GM18520 (cell line): ENCODE results near the gene OIT3.

Experiments
- ATAC-seq: cut with Tn5 transposase; IDR thresholded peaks from one replicate; pipeline ENCODE4 v1.9.1; 2021; ENCODE audit not compliant: unreplicated experiment

OIT3 gene

DNA sequence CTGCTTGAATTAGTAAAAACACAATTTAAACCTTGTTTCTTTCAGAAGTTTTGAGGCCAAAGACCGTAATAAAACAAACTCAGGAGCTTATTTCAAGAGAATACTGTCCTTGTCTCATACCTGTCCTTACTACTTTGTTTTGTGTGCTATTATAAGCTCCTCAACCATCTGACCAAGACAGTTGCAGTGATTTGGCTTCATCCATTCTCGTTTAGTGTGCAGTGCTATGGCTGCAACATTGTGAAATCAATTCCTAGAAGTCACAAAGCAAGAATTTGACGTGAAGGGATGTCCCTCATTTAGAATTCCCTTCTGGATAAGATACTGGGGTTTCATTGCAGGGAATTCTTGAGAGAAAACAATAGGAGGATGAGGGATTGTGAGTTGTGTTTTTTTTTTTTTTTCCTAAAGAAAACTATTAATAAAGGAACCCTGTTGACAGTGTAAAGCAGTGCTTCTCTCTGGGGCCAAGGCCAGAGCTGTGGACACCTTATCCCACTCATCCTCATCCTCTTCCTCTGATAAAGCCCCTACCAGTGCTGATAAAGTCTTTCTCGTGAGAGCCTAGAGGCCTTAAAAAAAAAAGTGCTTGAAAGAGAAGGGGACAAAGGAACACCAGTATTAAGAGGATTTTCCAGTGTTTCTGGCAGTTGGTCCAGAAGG, at the start of gene OIT3:
OIT3 (plus strand) TSS at position 604 of the 663 bp plus-strand sequence. CDS start 60 bp downstream, outside the sequence.
- no peak for ATAC-seq

DNA sequence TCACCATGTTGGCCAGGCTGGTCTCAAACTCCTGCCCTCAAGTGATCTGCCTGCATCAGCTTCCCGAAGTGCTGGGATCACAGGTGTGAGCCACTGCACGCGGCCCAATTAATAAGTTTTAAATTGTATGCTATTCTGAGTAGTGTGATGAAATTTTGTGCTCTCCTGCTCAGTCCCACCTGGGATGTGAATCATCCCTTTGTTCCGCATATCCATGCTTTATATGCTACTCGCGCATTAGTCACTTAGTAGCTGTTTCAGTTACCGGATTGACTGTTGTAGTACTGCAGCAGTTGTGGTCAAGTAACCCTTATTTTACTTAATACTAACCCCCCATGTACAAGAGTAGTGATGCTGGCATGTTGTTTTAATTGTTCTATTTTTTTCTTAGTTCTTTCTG, 47.3 kb upstream of the OIT3 start:
- ATAC-seq, result no peak

DNA sequence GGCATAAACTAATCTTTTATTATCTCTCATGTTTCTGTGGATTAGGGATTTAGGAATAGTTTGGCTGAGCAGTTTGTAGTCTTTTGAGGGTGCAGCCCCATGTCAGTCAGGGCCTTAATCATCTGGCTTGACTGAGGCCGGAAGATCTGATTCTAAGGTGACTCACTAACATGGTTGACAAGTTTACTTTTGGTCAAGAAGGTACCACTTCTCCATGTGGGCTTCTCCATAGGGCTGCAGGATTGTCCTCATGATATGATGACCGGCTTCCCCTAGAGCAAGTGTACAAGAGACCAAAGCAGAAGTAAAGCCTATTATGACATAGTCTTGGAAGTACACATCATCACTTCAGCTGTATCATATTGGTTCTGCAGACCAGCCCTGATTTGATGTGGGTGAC, 45.9 kb upstream of the OIT3 start:
- no peak for ATAC-seq

DNA sequence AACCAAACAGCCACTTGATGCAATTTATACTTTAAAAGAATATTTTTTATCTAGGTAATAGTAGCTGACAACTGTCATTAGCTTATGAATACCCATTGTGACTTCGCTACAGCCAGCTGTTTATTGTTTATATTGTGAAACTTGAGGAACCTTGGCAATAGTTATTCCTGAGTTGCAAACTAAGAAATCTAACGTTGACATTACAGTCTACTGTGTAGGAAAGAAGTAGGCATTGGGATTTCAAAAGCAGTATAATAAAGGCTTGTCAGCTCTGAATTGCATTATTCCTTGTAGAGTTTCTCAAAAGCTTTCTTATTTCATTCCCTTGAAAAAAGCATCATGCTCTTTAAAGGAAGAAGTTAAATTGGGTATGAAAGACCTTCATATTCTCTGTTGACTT, 42.7 kb upstream of the OIT3 start:
- no peak for ATAC-seq

DNA sequence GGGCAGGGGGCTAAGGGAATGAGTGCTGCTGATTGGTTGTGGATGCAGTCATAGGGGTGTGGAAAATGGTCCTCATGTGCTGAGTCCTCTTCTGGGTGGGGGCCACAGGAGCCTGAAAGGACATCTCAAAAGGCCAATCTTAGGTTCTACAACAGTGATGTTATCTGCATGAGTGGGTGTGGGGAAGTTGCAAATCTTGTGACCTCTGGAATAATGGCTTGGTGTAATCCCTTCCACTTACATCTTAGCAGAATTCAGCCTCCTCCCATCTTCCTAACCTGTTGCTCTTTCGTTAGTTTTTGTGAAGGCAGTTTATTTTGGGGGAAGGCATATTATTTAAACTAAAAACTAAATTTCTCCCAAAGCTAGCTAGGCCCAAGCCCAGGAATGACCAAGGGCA, 42.0 kb upstream of the OIT3 start:
- ATAC-seq, result no peak

DNA sequence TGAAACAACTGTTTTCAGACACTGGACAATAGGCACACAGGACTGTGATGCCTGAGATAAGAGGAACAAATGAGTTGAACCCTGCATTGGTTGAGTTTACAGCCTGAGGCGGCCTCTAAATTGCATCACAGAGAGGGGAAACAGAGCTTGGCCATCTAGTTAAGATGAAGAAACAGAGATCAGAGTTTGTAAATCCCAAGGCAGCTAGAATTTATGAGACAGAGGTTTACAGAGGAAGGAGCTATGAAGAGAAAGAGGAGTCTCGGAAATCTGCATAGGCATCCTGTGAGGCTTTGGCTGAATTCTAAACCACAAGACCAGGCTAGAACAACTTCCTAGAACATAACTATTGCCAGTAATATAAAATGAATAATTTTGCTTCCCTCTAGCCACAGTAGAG, 41.0 kb upstream of the OIT3 start:
- no peak for ATAC-seq

DNA sequence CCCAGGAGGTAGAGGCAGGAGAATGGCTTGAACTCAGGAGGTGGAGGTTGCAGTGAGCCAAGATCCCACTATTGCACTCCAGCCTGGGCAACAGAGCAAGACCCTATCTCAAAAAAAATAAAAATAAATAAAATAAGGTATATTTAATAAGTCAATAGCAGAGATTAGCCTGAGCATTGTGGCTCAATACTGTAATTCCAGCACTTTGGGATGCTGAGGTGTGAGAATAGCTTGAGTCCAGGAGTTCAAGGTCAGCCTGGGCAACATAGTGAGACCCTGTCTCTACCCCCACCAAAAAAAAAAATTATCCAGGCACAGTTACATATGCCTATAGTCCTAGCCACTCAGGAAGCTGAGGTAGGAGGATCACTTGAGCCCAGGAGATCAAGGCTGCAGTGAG, 38.4 kb upstream of the OIT3 start:
- no peak for ATAC-seq

DNA sequence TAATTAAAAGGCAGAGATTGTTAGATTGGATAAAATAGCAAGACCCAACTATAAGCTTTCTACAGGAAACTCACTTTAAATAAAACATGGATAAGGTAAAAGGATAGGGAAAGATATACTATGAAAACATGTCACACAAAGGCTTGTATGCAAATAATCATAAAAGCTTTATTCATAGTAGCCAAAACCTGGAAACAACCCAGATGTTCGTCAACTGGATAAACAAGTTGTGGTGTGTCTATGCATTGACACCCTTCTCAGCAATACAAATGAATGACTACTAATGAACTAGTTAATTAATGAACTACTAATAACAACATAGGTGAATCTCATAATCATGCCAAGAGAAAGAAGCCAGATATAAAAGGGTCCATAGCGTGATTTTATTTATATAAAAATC, 37.7 kb upstream of the OIT3 start:
- no peak for ATAC-seq

DNA sequence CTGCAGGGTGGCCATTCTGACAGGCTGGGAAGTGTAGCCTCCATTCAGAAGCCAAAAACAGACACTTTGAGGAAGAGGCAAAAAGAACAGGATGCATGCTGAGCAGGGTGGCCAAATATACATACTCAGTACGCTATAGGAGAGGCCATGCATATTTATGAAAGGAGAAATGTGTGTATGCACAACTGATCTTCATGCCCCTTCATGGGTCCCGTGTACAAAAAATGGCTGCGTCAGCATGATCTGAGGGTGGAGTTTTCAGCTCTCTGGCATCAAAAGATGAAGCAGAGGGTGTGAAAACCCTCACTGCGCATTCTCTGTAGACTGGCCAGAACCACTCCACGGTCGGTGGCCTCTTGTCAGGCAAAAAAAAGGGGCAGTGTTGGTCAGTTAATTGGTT, 35.5 kb upstream of the OIT3 start:
- no peak for ATAC-seq

DNA sequence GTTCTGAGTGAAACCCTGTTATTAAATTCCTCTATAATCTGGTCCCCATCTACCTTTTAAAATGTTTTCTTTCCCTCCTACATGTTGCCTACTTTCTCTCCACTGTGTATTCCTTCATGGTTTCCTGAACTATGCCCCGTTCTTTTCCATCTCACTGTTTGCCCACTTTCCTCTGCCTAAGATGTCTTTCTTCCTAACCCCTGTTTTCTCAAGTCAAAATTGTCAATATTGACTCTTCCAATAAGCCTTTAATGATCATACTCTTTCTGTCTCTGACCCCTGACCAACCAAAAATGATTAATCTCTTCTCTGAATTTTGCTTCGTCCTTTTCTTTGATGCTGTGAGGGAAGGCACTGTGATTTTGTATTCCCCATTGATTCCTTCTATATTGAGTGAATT, 30.6 kb upstream of the OIT3 start:
- no peak for ATAC-seq

DNA sequence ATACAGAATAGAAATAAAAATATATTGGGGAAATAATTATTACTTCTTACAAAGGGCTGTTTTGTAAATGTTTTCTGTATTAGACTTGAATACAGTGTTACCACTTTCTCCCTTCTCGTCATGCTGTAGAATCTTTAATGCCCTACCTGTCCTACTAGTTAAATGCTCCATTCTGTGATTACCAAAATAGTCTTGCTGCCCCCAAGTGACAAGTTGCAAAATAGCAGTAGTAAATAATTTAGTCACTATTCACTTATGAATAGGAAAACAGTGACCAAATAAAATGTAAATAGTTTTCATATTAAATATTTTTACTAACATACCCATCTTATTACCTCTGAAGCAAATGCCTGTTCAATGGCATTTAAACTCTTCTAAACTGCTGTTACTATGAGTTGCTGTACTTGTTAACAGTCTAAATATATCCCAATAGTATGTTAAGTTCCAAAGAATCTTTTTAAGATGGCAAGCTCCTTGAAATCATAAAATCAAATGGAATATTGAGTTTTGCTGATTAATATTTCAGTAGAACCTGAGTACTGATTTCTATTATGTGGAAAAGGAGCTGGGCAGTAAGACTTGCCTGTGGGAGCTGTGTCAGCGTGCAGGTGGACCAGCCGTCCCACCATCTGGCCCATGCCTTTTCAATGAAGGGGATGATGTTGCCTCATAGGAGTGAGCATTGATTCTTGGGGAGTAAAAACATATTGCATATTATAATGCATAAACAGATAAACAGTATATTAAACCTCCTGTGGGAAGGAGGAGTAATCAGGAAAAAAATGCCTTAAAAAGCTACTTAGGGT, 18.1 kb upstream of the OIT3 start:
- ATAC-seq, result no peak

DNA sequence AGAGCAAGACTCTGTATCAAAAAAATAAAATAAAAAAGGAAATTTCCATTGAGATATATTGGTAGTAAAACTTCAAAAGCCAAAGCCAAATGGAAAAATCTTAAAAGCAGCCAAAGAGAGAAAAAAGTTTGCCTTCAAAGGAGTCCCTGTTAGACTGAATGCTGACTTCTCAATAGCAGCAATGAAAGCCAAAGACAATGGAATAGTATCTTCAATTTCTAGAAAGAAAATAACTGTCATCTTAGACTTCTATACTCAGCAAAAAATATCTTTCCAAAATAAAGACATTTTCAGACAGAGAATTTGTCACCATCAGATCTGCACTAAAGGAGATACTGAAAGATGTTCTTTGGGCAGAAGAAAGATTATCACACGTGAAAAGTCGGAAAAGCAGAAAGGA, 14.3 kb upstream of the OIT3 start:
- no peak for ATAC-seq

DNA sequence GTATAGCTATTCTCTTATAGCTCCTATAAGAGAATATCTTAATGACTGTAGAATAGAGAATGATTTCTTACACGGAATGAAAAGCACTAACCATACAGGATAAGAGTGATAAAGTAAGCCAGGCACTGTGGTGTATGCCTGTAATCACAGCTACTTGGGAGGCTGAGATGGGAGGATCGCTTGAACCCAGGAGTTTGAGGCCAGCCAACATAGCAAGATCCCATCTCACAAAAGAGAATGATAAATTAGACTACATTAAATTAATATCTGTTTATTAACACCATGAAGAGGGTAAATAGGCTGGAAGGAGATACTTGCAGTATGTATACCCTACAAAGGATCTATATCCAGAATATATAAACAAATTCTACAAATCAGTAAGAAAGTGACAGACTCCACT, 12.2 kb upstream of the OIT3 start:
- ATAC-seq, result no peak

DNA sequence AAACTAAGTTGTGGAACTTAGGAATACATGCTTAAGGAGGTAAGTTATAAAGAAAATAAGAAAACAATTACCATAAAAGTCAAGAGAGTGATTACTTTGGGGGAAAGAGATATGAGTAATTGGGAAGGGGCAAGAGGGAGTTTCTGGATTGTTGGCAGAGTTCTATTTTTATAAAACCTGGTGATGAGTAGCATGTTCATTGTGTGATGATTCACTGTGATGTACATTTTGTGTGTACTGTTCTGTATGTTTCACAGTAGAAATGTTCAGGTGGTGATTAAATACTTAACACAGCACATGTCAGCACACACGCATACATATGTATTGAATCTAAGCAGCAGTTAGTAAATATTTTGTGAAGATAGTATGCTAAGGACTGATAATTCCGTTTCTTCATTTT, 9.7 kb upstream of the OIT3 start:
- ATAC-seq, result no peak

DNA sequence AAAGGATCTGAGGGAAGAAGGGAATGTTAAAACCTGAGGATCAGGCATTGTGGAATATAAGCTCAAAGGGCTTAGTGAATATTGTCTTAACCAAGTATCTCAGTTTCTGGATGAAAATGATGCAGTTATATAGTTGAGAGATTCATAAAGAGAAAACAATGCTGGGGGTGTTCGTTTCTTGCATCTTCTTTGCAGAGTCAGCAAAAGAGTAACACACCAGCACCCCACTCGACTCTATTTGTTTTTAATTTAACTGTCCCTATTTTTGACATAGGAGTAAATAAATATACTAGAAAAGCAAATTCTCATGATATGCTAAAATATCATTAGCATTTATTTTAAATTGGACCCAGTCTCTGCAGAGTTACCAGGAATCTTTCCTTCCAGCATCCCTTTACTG, 7.6 kb upstream of the OIT3 start:
- no peak for ATAC-seq

DNA sequence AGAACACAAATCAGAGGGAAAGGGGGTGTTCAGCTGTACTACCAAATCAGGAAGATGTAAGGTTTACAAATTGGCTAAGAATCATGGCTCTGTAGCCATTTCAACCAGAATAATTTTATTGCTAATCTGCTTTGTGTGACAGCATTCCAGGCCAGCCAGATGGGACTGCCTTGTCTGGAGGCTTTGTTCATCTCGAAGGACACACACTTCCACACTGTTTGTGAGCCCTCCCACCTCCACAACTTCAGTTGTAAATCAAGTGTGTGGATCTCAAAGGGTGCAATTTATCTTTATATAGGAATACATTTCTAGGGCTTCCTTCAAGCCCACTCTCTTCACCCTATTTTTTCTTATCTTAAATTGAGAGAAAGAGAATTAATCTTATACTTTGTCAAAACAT, 6.9 kb upstream of the OIT3 start:
- ATAC-seq, result no peak

DNA sequence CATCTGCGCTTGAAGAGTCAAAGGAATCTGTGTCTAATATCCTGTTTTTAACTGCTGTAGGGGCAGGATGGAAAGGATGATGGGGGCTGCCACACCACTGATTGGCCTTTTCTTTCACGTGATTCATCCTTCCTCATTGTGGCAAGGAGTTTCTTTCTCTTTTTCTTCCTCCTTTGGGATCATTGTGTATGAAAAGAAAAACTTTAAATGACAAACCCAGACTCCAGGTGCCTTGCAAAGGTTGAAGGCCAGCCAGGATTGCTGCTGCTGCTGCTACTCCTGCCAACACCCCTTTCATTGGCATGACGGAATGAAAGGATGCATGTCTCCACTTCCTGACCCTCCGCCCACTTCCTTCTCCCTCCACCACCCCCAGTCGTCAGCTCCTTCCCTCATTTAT, 6.5 kb upstream of the OIT3 start:
- ATAC-seq, result no peak

DNA sequence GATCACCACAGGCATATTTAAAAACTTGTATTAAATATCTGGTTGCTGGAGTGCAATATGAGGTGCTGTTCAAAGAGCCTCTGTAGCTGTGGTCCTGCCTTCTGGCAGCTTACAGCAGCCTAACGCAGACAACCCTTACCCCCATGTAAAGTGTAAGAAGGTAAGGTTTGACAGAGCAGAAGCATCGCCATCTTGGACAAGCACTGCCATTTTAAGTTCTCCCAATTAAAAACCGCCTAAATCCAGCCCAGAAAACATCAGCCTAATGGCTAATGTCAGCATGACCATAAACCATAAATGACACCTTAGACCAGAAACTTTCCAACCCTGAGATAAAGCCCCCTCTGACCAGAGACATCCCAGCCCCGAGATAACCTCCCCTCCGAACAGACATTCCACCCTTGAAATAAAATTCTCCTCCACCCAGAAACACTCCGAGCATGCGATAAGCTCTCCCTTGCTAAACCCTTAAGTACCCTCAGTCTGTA, 5.3 kb upstream of the OIT3 start:
- ATAC-seq, result no peak

DNA sequence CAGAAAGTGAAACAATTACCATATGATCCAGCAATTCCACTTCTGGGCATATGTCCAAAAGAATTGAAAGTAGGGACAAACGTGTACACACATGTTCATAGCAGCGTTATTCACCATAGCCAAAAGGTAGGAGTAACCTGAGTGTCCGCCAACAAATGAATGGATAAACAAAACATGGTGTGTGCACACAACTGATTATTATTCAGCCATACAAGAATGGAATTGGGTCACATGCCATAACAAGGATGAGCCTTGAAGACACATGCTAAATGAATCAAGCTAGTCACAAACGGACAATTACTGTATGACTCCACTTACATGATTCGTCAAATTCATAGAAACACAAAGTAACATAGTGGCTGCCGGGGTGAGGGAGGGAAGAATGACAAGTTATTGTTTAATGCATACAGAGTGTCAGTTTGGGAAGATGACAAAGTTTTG, 4.1 kb upstream of the OIT3 start:
- ATAC-seq, result no peak

DNA sequence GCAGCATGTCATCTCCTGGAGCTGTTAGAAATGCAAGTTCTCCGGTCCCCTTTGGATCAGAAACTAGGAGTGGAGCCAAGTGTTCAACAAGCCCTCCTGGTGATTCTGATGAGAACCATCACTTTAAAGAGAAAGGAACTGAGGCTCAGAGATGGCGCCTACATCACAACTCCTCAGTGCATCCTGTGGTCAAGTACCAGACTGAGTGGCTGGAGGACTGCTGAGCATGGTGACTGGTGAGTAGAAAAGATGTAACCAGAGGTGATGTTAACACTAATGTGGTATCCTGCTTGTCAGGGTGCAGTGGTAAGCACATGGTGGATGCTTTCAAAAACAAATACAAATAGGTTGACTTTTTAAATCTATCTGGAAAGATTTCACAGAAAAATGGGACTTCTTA, 3.5 kb upstream of the OIT3 start:
- ATAC-seq, result no peak

DNA sequence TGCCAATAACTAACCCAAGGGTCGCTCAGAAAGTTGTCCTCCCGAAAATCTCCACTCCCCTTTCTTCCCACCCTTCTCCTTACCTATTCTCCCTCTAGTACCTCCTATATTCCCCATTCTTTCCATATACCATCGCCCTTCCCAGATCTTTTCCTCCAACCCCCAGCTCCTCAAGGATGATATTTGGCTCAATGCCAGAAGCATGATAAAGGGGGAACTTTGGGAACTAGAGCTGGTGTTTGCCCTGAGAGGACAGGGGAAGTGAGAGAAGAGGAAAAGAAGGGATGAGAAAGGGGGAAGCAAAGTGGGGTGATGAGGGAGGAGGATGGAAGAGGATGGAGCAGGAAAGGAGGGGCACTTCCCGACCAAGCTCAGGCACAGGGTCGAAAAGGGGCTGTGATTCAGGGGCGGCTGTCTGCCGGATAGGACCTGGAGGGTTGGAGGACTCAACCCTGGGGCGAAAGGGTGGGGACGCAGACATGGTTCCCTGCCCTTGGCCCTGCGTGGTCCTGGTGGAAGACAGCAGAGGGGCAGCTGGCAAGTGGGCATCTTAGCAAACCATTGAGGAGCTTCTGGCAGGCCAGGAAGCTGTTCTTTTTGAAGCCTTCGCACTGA, 1.8 kb downstream of the OIT3 start:
- no peak for ATAC-seq

DNA sequence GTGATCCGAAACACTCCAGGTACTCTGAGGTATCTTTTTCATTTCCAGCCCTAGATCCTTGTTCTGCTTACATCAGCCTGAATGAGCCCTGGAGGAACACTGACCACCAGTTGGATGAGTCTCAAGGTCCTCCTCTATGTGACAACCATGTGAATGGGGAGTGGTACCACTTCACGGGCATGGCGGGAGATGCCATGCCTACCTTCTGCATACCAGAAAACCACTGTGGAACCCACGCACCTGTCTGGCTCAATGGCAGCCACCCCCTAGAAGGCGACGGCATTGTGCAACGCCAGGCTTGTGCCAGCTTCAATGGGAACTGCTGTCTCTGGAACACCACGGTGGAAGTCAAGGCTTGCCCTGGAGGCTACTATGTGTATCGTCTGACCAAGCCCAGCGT, 5.1 kb downstream of the OIT3 start:
- no peak for ATAC-seq
